Measurements from ENCODE around the gene PRR23C.

DNA sequence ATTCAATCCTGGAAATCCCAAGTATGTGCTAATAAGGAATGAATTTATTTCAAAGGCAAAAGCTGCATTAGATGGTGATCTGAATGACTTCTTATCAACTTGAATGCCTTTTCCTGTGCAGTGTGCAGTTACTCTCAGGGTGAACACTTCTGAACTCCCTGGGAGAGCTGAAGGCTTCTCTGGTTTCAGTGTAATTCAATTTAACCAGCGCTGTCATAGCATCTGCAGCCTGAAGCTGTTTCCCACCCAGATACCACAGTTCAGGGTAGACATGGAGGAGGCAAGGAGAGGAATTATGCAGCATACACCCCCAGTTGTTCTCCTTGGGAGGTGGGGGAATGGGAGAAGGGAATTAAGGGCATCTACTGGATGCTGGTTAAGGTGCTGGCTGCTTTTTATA lies 49.1 kb upstream of the PRR23C start:
- TF ChIP-seq, protein P1, sequence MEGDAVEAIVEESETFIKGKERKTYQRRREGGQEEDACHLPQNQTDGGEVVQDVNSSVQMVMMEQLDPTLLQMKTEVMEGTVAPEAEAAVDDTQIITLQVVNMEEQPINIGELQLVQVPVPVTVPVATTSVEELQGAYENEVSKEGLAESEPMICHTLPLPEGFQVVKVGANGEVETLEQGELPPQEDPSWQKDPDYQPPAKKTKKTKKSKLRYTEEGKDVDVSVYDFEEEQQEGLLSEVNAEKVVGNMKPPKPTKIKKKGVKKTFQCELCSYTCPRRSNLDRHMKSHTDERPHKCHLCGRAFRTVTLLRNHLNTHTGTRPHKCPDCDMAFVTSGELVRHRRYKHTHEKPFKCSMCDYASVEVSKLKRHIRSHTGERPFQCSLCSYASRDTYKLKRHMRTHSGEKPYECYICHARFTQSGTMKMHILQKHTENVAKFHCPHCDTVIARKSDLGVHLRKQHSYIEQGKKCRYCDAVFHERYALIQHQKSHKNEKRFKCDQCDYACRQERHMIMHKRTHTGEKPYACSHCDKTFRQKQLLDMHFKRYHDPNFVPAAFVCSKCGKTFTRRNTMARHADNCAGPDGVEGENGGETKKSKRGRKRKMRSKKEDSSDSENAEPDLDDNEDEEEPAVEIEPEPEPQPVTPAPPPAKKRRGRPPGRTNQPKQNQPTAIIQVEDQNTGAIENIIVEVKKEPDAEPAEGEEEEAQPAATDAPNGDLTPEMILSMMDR (IDR thresholded peaks at IDR 0.05; ENCODE audit: insufficient read depth, low read length) = no peak
- TF ChIP-seq POLR2AphosphoS5 (IDR thresholded peaks at IDR 0.05; ENCODE audit: low read depth) = no peak
- TF ChIP-seq, protein P2, sequence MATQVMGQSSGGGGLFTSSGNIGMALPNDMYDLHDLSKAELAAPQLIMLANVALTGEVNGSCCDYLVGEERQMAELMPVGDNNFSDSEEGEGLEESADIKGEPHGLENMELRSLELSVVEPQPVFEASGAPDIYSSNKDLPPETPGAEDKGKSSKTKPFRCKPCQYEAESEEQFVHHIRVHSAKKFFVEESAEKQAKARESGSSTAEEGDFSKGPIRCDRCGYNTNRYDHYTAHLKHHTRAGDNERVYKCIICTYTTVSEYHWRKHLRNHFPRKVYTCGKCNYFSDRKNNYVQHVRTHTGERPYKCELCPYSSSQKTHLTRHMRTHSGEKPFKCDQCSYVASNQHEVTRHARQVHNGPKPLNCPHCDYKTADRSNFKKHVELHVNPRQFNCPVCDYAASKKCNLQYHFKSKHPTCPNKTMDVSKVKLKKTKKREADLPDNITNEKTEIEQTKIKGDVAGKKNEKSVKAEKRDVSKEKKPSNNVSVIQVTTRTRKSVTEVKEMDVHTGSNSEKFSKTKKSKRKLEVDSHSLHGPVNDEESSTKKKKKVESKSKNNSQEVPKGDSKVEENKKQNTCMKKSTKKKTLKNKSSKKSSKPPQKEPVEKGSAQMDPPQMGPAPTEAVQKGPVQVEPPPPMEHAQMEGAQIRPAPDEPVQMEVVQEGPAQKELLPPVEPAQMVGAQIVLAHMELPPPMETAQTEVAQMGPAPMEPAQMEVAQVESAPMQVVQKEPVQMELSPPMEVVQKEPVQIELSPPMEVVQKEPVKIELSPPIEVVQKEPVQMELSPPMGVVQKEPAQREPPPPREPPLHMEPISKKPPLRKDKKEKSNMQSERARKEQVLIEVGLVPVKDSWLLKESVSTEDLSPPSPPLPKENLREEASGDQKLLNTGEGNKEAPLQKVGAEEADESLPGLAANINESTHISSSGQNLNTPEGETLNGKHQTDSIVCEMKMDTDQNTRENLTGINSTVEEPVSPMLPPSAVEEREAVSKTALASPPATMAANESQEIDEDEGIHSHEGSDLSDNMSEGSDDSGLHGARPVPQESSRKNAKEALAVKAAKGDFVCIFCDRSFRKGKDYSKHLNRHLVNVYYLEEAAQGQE (IDR thresholded peaks at IDR 0.05; ENCODE audit: insufficient replicate concordance, low read depth) = no peak

All from HL-60 (cell line).